ENCODE results near the gene RHBG. TPM values are rescaled to one million over a fixed set of nuclear protein-coding genes. Genes with fewer than 3 reads are reported as not detected.

Gene RHBG
- not detected in 2 replicates for total RNA-seq
- polyA plus RNA-seq = not detected in 2 replicates
- polyA plus RNA-seq (2011; cell fraction: cytosol; rRNA removed) = not detected in 2 replicates
- not detected in 2 replicates for polyA plus RNA-seq (2011; cell fraction: nucleus; rRNA removed)
- polyA plus RNA-seq (2012) = not detected in 2 replicates
- not detected in 2 replicates for polyA minus RNA-seq
- not detected for polyA minus RNA-seq (2011; cell fraction: cytosol; rRNA and poly(A)+ RNA removed)
- polyA minus RNA-seq (2011; cell fraction: nucleus; rRNA and poly(A)+ RNA removed) = not detected in 2 replicates
- Bru-seq, nascent RNA = not detected
- percentile 3 among the genes with signal in this experiment for BruChase-seq, experiment 1, labeled RNA remaining after a 6-hour chase
- BruChase-seq, experiment 2, labeled RNA remaining after a 2-hour chase = not detected
- long read RNA-seq = 0 reads

DNA sequence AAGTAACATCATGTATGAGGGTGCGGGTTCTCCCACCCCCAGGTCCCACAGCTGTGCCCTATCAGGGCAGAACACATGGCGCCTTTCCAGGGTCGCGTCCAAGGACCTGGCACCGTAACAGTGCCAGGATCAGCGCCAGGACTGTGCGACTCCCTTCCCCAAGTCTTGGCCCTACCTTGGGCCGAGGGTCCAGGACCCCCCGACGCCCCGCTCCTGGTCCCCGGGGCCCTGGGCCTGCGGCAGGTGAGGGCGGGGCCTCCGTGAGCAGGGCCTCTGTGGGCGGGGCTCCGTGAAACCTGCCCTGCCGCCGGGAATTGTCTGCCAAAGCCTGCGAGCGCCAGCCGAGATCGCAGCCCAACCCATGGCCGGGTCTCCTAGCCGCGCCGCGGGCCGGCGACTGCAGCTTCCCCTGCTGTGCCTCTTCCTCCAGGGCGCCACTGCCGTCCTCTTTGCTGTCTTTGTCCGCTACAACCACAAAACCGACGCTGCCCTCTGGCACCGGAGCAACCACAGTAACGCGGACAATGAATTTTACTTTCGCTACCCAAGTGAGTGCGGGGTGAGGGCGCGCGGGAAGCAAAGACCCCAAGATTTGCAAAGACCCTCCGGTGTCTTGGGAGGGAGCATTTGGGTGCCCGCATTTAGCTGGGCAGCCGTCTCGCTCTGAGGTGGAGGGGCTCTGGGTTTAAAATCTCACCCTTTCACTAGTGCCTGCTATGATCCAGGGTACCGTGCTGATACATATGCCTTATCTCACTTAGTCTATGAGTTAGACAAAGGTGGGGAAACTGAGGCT, at the start of gene RHBG:
Gene RHBG (plus strand): TSS at position 323 of the 796 bp plus-strand sequence. CDS start 39 bp downstream, at position 362.
- no TSS peak for BruUV-seq (replicated peaks)
- no peak within 1 kb of the TSS for H3K27ac ChIP-seq (ENCODE audit: insufficient read depth, low read depth, low read length)
- no peaks in the 10 kb centered on the region for H3K36me3 ChIP-seq (ENCODE audit: control insufficient read depth in 2 of 2, extremely low read depth in 1 of 2, insufficient read depth in 2 of 2, low read length in 2 of 2)
- H3K79me2 ChIP-seq (ENCODE audit: control insufficient read depth, insufficient read depth, low read length) = no peaks in the 10 kb centered on the region
- H3K4me1 ChIP-seq (ENCODE audit: control insufficient read depth, extremely low read depth, insufficient read depth, low read length) = peaks cover 6% of the 10 kb centered on the region
- CTCF ChIA-PET = interaction anchor here (1.2 to 1.4 kb wide), 2 partner anchors 17 to 77 kb away, joined by 5 to 6 read pairs; no protein-coding TSS in a partner anchor
- FAIRE-seq (peak; percentile 47), DNase-seq (ENCODE audit: low read depth, low spot score) (peak; percentile 15)
- no peak within 1 kb of the TSS for H3K9ac ChIP-seq (replicated peaks; ENCODE audit: extremely low read depth, insufficient read depth, low read length)
- peak within 1 kb of the TSS; percentile 43 for H2AFZ ChIP-seq (ENCODE audit: low read depth, low read length)
- POLR2A ChIA-PET = no interaction called here
- intact Hi-C loops (cut with micrococcal nuclease) = no loop called here
- TF ChIP-seq, protein P1, sequence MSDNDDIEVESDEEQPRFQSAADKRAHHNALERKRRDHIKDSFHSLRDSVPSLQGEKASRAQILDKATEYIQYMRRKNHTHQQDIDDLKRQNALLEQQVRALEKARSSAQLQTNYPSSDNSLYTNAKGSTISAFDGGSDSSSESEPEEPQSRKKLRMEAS (IDR thresholded peaks at IDR 0.05; ENCODE audit: insufficient read depth, insufficient read length) = no peak
- no peak for TF ChIP-seq POLR2A (IDR thresholded peaks at IDR 0.05; ENCODE audit: low read depth, low read length)
- TF ChIP-seq MYC (IDR thresholded peaks at IDR 0.05; ENCODE audit: low read depth, low read length) = no peak
- TF ChIP-seq, protein P2, sequence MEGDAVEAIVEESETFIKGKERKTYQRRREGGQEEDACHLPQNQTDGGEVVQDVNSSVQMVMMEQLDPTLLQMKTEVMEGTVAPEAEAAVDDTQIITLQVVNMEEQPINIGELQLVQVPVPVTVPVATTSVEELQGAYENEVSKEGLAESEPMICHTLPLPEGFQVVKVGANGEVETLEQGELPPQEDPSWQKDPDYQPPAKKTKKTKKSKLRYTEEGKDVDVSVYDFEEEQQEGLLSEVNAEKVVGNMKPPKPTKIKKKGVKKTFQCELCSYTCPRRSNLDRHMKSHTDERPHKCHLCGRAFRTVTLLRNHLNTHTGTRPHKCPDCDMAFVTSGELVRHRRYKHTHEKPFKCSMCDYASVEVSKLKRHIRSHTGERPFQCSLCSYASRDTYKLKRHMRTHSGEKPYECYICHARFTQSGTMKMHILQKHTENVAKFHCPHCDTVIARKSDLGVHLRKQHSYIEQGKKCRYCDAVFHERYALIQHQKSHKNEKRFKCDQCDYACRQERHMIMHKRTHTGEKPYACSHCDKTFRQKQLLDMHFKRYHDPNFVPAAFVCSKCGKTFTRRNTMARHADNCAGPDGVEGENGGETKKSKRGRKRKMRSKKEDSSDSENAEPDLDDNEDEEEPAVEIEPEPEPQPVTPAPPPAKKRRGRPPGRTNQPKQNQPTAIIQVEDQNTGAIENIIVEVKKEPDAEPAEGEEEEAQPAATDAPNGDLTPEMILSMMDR (IDR thresholded peaks at IDR 0.05; ENCODE audit: extremely low read depth in 1 of 2, insufficient read depth in 1 of 2, low read depth in 1 of 2, low read length in 2 of 2) = no peak
- TF ChIP-seq POLR2AphosphoS5 (IDR thresholded peaks at IDR 0.05; ENCODE audit: insufficient read depth, low read depth, low read length) = no peak
- no peak for TF ChIP-seq GATA2 (IDR thresholded peaks at IDR 0.05; ENCODE audit: insufficient read depth, insufficient read length, low read depth, low read length)
- TF ChIP-seq EZH2 (IDR thresholded peaks at IDR 0.05; ENCODE audit: borderline replicate concordance, low read depth, low read length, severe bottlenecking) = no peak
- no peak for TF ChIP-seq FOS (IDR thresholded peaks at IDR 0.05; ENCODE audit: borderline replicate concordance, insufficient read depth, low read length)
- H3K27me3 ChIP-seq (ENCODE audit: control insufficient read depth in 2 of 2, insufficient read depth in 2 of 2, low read length in 2 of 2) = peaks cover 23 to 45% of the 10 kb centered on the region in 2 experiments
- H3K4me3 ChIP-seq (replicated peaks in 1 of 3; ENCODE audit: insufficient read depth in 1 of 3, low read depth in 1 of 3, low read length in 3 of 3) = peak within 1 kb of the TSS in 2 of 3 experiments; percentile 1 to 17
- dilution Hi-C loops (cut with MboI; ENCODE audit: extremely low pct_ligation_motif_present, low sequenced_read_pairs) = no loop called here
- no peaks in the 10 kb centered on the region for H3K9me3 ChIP-seq (replicated peaks; ENCODE audit: control insufficient read depth, insufficient read depth, low read length)
- H3K4me2 ChIP-seq (ENCODE audit: insufficient read depth, low read length) = peak within 1 kb of the TSS; percentile 18
- no peaks in the 10 kb centered on the region for H3K9me1 ChIP-seq (replicated peaks; ENCODE audit: control insufficient read depth, extremely low read depth, insufficient read depth, low read length)
- no peaks in the 10 kb centered on the region for H4K20me1 ChIP-seq (replicated peaks; ENCODE audit: control insufficient read depth, extremely low read depth, insufficient read depth, low read length)

All from endothelial cell of umbilical vein (primary cell).